ENCODE results near the gene FRMPD2. TPM values are rescaled to one million over a fixed set of nuclear protein-coding genes. Genes with fewer than 3 reads are reported as not detected.

The FRMPD2 gene
- total and polyA plus RNA-seq, 2 experiments from 2014 or later = not detected

- Histone ChIP-seq H3K36me3 (ENCODE audit: low read depth) (no peaks in the 10 kb centered on the region), H3K4me2 (ENCODE audit: unreplicated experiment) (no peak overlapping the region)
- WGBS, 2 experiments (ENCODE audit: low coverage in 1 of 2, low lambda C conversion rate in 2 of 2, missing lambda C conversion rate in 2 of 2) = 60 to 63% methylated on average over 16 of the region's 16 CpGs
Observed at GRCh38 chr10:48237259-48238250, 36.9 kb downstream of the FRMPD2 start.

DNA sequence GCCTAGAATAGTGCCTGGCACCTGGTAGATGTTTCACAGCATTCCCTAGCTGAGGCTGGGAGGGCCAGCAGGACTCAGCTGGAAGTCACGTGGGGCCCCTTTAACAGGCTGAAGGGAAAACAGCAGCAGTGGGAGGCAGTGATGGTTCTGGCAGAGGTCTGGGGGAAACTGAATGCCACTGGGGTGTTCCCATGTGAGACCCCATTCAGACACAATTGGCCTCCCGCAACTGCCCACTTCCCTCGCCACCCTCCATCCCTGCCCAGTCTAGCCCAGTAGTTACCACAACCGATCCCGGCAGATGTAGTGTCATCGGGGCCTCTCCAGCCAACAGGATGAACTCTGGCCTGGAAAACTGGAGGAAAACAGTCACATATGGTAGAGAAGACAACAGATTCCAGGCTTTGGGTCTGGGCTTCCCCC, 38.3 kb downstream of the FRMPD2 start:
- no peak for DNase-seq
- TF ChIP-seq EZH2 (IDR thresholded peaks at IDR 0.05; ENCODE audit: insufficient read depth, poor library complexity, severe bottlenecking) (no peak), EZH2phosphoT487 (IDR thresholded peaks at IDR 0.05; ENCODE audit: insufficient read depth, low read depth) (no peak)
- no peak overlapping the region for H3K4me2 ChIP-seq (ENCODE audit: unreplicated experiment)
- H3K36me3 ChIP-seq (ENCODE audit: low read depth) = no peaks in the 10 kb centered on the region
- no peak overlapping the region for H3K4me3 ChIP-seq
- no peak overlapping the region for H2AFZ ChIP-seq
- no peak overlapping the region for H3K27ac ChIP-seq
- H3K9ac ChIP-seq = no peak overlapping the region
- no peaks in the 10 kb centered on the region for H4K20me1 ChIP-seq (ENCODE audit: insufficient read depth)
- no peaks in the 10 kb centered on the region for H3K79me2 ChIP-seq (ENCODE audit: insufficient read depth)
- in situ Hi-C loops (cut with MboI) = no loop called here
- no peaks in the 10 kb centered on the region for H3F3A ChIP-seq (ENCODE audit: insufficient read depth)
- H3K9me2 ChIP-seq (ENCODE audit: insufficient read depth) = no peaks in the 10 kb centered on the region
- no peaks in the 10 kb centered on the region for H3K9me3 ChIP-seq (ENCODE audit: low read depth)
- H3K4me1 ChIP-seq (ENCODE audit: insufficient read depth) = no peaks in the 10 kb centered on the region
- peaks cover 25% of the 10 kb centered on the region for H3K27me3 ChIP-seq (replicated peaks; ENCODE audit: insufficient read depth)
- WGBS, 2 experiments (ENCODE audit: low coverage in 1 of 2, low lambda C conversion rate in 2 of 2, missing lambda C conversion rate in 2 of 2) = 26 to 37% methylated on average over 6 of the region's 6 CpGs

More at GRCh38 chr10:48237259-48238250, 36.9 kb downstream of the FRMPD2 start:
- Histone ChIP-seq H2AFZ (no peak overlapping the region), H4K20me1 (ENCODE audit: insufficient read depth) (no peaks in the 10 kb centered on the region), H3K4me3 (no peak overlapping the region), H3K79me2 (ENCODE audit: insufficient read depth) (no peaks in the 10 kb centered on the region), H3K9ac (no peak overlapping the region), H3F3A (ENCODE audit: insufficient read depth) (no peaks in the 10 kb centered on the region), H3K9me2 (ENCODE audit: insufficient read depth) (no peaks in the 10 kb centered on the region), H3K27ac (no peak overlapping the region), H3K4me1 (ENCODE audit: insufficient read depth) (no peaks in the 10 kb centered on the region), H3K27me3 (replicated peaks; ENCODE audit: insufficient read depth) (peaks cover 31% of the 10 kb centered on the region), H3K9me3 (ENCODE audit: low read depth) (no peaks in the 10 kb centered on the region)
- in situ Hi-C loops (cut with MboI) = no loop called here
- no peak for DNase-seq
- TF ChIP-seq EZH2phosphoT487 (IDR thresholded peaks at IDR 0.05; ENCODE audit: insufficient read depth, low read depth) (no peak), EZH2 (IDR thresholded peaks at IDR 0.05; ENCODE audit: insufficient read depth, poor library complexity, severe bottlenecking) (no peak)

DNA sequence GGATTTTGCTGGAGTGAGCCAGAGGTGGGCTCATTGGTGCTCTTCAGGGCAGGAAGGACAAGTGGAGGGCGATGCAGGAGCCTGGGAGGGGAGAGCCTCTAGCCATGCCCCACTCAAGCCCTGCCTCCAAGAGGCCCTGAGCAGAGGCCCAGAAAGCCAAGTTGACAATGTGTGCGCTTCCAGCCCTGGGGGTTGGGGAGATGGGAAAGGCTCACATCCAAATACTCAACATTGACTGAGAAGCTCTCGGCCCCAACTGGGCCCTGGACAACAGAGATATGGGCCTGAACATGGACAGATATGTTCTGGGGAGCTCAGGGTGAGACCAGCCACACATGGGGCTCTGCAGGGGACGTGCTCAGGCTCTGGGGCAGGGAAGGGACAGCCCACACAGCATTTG, 39.0 kb downstream of the FRMPD2 start:
- Histone ChIP-seq H3K9me2 (ENCODE audit: insufficient read depth) (no peaks in the 10 kb centered on the region), H3K27ac (no peak overlapping the region), H4K20me1 (ENCODE audit: insufficient read depth) (no peaks in the 10 kb centered on the region), H3K9me3 (ENCODE audit: low read depth) (no peaks in the 10 kb centered on the region), H3K4me2 (ENCODE audit: unreplicated experiment) (no peak overlapping the region), H3F3A (ENCODE audit: insufficient read depth) (no peaks in the 10 kb centered on the region), H3K4me1 (ENCODE audit: insufficient read depth) (no peaks in the 10 kb centered on the region), H3K4me3 (no peak overlapping the region), H3K36me3 (ENCODE audit: low read depth) (no peaks in the 10 kb centered on the region), H2AFZ (no peak overlapping the region), H3K79me2 (ENCODE audit: insufficient read depth) (no peaks in the 10 kb centered on the region), H3K9ac (no peak overlapping the region), H3K27me3 (replicated peaks; ENCODE audit: insufficient read depth) (peaks cover 32% of the 10 kb centered on the region)
- in situ Hi-C loops (cut with MboI) = no loop called here
- TF ChIP-seq EZH2 (IDR thresholded peaks at IDR 0.05; ENCODE audit: insufficient read depth, poor library complexity, severe bottlenecking) (no peak), EZH2phosphoT487 (IDR thresholded peaks at IDR 0.05; ENCODE audit: insufficient read depth, low read depth) (no peak)
- no peak for DNase-seq
- WGBS, 2 experiments (ENCODE audit: low coverage in 1 of 2, low lambda C conversion rate in 2 of 2, missing lambda C conversion rate in 2 of 2) = 41 to 42% methylated on average over 4 of the region's 4 CpGs

DNA sequence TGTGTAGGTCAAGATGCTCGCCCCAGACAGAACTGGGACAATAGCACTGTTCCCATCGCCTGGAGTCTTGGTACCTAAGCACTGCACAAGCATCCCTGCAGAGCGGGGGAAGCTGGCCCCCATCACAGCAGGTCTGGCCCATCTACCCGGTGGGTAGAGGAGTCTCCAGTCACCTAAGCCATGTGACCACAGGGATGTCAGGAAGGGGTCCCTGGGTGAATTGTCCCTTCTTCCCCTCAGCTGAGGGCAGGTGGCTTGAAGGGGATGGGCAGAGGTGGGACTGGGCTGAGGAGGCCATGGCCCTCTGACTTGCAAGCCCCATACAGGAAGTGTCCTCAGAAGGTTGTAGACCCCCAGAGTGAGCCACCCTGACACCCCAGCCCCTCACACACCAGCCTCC, 39.7 kb downstream of the FRMPD2 start:
- H3K27ac ChIP-seq = no peak overlapping the region
- peaks cover 30% of the 10 kb centered on the region for H3K27me3 ChIP-seq (replicated peaks; ENCODE audit: insufficient read depth)
- no peaks in the 10 kb centered on the region for H3K79me2 ChIP-seq (ENCODE audit: insufficient read depth)
- no peaks in the 10 kb centered on the region for H4K20me1 ChIP-seq (ENCODE audit: insufficient read depth)
- in situ Hi-C loops (cut with MboI) = no loop called here
- 14 to 29% methylated on average over 4 of the region's 4 CpGs for WGBS, 2 experiments (ENCODE audit: low coverage in 1 of 2, low lambda C conversion rate in 2 of 2, missing lambda C conversion rate in 2 of 2)
- H2AFZ ChIP-seq = no peak overlapping the region
- H3K9ac ChIP-seq = no peak overlapping the region
- no peaks in the 10 kb centered on the region for H3K36me3 ChIP-seq (ENCODE audit: low read depth)
- TF ChIP-seq EZH2phosphoT487 (IDR thresholded peaks at IDR 0.05; ENCODE audit: insufficient read depth, low read depth) = no peak
- no peak for TF ChIP-seq EZH2 (IDR thresholded peaks at IDR 0.05; ENCODE audit: insufficient read depth, poor library complexity, severe bottlenecking)
- DNase-seq = no peak
- no peak overlapping the region for H3K4me2 ChIP-seq (ENCODE audit: unreplicated experiment)
- H3K9me2 ChIP-seq (ENCODE audit: insufficient read depth) = no peaks in the 10 kb centered on the region
- no peak overlapping the region for H3K4me3 ChIP-seq
- H3K9me3 ChIP-seq (ENCODE audit: low read depth) = no peaks in the 10 kb centered on the region
- no peaks in the 10 kb centered on the region for H3K4me1 ChIP-seq (ENCODE audit: insufficient read depth)
- H3F3A ChIP-seq (ENCODE audit: insufficient read depth) = no peaks in the 10 kb centered on the region
